GM21526 (cell line): ENCODE data around the gene LRP1B.

Source experiments
- ATAC-seq: cut with Tn5 transposase; IDR thresholded peaks from one replicate; pipeline ENCODE4 v1.9.1; 2021; ENCODE audit warnings: moderate library complexity; ENCODE audit not compliant: unreplicated experiment, low FRiP score

LRP1B gene

DNA sequence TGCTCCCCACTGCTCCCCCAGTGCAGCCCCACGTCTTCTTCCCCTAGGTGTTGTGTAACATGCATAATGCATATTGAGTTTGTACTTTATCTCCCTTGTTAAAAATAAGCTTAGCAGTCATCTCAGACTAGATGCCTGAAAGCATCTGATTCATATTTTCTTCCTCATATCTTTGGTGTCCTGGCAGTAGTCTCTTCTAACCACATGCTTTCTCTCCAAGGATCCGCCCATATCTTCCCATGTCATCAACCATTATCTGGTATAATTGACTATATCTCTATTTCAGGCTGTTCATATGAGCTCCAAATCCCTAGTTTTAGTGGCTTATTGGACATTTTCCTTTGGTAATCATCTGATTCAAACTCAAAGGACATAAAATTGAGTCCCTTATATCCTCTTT, 426.3 kb downstream of the LRP1B start:
- no peak for ATAC-seq

DNA sequence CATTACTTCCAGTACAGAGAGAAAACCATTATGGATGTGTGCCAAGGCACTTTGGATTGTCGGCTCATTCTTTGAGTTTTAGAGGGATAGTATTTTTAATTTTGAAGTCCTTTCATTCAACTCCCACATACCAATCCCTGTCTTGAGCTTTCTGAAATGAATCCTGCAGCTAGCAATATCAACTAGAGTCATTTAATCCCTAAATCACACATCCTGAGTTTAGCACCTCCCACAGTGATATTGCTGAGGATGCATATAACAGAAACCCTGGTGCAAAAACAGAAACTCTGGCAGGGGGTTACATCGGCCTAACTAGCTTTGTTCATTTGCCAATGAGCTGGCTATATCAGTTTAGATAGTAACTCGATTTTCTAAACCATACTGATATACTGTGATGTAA, 427.3 kb downstream of the LRP1B start:
- no peak for ATAC-seq

DNA sequence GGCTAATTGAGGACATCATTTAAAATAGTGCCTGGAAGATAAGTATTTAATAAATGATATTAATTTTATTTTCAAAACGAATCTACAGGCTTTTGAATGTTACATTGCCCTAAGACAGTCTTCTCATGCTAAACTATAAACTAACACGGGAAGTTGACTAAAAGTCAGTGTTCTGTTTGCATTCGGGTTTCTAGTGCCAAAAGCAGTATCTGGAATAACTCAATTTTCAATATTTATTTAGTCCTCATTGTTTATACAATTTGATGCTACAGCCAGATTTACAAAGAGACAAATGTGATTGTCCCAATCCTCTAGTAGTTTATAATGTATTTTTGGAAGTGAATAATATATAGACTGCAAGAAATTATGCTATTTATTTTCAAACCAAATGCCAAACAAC, 429.2 kb downstream of the LRP1B start:
- no peak for ATAC-seq

DNA sequence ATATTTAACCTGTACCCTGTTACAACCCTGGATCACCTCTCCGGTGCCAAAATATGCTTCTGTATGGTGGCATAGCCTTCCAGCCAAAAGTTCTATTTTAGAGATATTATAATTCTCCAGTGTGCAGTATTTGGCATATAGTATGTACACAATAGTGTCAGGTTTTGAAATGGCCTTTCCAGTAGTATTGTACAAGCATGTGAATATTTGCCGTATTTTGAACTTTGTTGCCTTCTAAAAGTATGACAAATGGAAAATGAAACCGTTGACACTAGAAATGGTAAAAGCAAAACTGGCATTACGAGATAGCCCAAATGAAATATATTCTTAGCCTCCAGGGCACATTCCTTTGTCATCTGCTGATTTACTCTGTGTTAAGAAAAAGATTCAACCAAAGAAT, 431.2 kb downstream of the LRP1B start:
- no peak for ATAC-seq

DNA sequence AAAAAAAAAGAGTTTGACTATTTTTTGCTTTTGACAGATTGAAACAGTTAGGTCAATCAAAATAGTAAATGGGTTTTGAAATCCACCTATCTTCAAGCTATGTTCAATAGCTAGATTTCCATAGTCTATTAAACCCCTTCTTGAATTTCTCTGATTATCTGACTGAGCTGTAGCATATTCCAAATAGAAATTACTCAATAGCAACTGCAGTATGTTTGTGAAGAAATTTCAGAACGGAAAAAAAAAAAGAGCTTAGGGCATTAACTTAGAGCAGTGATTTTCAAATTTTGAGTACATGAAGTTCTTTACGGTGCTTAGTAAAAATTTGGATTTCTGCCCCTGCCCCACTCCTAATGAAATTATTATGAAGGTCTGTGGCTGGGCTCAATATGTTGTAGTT, 432.3 kb downstream of the LRP1B start:
- no peak for ATAC-seq

DNA sequence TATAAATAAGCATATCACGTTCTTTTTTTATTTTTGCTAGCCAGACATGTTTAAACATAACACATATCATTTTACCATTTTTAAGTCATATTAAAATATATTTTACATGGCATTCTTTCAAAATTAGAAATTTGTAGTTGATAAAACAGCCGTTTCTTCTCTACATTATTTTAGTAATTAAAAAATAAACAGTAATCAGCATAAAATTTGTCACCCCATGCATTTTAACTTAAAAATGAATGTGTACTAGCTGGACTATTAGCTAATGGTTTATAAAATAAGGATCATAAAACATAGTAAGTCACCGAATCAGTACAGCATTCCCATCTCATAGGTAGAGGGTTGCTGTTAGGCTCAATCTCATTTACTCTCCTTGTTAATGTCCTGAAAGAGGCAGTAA, 433.8 kb downstream of the LRP1B start:
- ATAC-seq: no peak

DNA sequence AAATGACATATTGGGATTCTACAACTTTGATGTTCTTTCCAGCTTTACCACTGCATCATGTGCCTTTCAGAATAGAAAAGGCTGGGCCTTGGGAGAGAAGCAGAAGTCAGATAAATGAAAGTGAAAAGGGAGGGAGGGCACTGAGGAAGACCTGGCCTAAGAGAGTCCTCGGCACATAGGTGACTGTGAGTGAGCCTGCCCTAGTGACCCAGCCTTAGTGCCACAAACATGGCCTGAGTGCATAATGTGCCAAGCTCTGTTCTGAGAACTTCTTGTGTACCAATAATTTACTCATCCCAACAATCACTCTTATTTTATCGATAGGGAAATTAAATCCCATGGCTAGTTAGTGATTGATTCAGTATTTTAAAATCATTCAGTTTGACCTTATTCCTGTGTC, 436.6 kb downstream of the LRP1B start:
- no peak for ATAC-seq

DNA sequence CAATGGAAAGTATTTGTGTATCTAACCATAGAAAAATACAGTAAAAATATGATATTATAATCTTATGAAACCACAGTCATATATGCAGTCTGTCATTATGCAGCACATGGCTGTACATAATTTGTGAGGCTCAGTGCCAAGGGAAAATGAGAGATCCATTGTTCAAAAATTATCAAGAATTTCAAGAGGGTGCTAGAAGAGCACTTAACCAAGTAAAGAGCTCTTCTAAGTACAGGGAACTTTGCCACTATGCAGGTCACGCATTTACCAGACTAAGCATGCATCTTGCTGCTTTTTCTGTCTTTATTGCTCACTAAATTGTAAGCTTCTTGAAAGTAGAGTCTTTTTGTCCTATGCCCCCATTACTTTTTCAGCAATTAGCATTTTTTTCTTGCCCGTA, 438.0 kb downstream of the LRP1B start:
- no peak for ATAC-seq

DNA sequence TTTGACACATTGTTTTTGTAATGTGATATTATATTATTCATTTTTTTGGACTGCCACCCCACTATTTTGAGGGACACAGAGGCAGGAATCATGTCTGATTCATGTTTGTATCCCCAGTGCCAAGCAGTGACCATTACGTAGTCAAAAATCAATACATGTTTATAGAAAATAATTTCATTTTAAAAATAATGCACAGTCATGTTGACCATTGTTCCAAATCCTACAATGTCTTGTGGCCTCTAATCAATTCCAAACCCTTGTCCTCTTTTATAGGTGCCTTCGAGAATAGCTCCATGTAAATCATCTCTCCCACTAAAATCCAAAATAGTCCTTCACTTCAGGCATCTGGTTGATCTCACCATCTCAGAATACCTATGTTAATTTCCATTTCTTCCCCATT, 454.7 kb downstream of the LRP1B start:
- no peak for ATAC-seq

DNA sequence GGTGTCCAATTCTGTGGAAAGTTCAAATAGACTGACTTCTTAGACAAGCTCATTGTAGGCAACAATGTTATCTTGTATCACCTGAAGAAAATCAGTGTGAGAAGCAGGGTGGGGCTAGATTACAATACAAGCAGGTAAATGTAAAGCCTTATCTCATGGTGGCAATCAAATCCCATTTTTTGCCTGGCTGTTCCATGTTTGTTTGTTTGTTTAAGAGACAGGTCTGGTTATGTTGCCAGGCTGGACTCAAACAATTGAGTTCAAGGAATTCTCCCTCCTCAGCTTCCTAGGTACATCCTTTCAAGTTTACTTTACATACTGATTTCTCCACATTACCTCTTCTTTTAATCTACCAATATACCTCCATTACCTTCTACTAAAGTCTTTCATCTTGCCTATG, 464.6 kb downstream of the LRP1B start:
- ATAC-seq: no peak

DNA sequence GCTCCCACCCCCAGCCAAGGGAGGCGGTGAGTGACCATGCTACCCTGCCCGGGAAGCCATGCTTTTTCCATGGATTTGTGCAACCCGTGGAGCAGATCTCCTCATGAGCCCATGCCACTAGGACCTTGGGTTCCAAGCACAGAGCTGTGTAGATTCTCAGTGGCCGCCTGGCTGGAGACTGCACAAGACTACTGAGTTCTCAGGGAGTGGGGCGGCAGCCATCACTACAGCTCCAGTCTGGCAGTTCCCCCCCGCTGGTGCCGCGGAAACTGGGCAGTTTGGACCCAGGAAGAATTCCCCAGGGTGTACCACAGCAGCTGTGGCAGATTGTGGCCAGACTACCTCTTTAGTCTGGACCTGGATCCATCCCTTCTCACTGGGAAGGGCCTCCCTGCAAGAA, 470.6 kb downstream of the LRP1B start:
- no peak for ATAC-seq

DNA sequence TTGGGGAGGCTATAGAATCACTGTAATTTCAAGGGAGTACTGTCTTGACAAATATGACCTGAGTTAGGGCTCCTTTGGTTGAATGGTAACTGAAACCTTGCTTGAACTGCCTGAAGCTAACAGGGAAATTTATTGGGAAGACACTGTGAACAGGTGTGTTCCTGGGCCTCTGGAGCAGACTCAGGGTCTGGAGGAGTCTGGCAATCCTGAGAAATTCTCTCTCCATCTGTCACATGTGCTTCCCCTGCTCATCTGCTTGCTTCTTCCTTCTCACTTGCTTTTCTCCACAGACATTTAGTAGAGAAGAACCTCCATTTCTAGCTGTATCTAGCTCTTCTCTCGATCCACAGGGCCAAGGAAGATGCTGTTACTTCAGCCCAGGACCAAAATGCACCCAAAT, 476.5 kb downstream of the LRP1B start:
- no peak for ATAC-seq

DNA sequence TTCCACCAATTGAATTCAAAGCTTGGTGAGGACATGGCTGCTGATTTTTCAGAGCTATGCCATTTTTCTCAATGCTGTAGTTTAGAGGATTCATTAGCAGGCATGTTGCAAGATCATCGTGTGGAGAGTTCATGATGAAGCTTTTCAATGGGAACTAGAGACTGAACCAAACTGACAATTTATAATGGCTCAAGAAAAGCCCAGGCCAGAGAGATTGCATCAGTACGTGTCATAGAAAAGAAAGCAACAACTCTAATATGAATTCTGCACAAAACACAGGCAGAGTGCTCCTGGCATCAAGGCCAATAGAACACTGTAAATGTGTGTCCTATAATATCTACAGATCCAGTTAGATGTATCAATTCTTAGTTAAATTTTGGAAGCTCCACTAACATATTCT, 477.6 kb downstream of the LRP1B start:
- ATAC-seq: no peak

DNA sequence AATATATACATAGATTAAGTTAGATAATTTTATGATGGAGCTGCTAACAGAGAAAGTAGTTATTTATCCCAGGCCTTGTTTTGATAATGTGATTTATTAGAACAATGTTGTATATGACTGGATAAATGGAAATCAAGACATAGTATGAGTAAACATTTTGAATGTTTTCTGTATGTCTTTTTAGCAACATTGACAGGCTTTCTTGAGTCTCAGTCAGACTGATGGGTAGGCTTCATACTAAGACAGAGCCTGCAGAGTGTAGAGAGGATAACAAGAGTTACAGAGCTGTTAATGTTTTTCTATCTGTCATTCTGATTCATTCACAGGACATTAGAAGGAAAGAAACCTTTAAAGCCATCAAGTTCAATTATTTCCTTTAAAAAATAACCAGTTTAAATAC, 478.5 kb downstream of the LRP1B start:
- no peak for ATAC-seq

DNA sequence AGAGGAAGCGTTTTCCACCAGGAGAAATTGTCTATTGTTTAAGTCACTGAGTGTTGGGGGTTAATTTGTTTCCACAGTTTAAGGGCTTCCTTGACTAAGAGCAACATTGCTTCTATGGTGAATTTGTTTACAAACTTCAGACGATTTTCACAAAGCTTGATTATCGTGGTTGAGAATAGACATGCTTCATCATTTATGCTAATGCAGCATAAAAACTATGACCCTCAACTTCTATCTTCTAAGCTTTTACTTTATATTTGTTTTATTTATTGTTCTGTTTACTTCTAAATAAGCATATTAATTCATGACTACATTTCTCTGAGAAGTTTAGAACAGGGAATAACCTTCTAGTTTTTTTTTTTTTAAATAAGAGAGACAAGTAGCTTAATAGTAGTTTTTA, 483.5 kb downstream of the LRP1B start:
- no peak for ATAC-seq

DNA sequence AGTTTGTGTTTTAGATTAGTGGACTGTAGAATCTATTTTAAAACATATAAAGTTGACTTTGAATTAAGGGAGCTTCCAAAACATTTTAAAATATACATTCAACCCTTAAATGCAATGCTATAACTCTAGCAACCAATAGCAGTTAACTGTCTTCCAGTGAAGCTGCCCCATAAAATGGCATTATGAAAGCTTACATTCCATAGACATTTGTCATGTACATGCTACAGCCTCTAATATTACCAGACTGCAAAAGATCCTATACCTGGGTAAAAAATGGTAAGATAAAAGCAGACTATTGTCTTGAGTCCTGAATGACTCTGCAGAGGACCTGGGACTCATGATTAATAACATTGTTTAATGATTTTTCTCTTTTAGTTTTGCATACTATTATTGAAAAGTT, 489.4 kb downstream of the LRP1B start:
- no peak for ATAC-seq

DNA sequence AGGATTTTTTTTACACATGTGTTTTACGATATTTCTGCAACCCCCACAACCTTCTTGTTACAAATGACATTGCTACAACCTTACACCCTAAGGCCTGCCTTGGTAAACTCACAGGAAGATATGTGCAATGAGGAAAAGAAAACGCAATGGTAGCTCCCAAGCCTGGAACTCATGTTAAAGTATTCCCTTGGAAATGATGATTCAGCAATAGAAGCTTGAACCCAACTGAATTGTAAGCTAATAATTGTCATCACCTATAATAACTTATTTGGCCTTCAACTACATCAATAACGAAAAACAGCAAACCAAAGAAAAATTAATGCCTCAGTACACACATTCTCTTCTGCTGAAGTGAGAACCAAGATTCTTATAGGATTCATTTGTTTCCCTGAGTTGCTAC, 491.0 kb downstream of the LRP1B start:
- no peak for ATAC-seq

DNA sequence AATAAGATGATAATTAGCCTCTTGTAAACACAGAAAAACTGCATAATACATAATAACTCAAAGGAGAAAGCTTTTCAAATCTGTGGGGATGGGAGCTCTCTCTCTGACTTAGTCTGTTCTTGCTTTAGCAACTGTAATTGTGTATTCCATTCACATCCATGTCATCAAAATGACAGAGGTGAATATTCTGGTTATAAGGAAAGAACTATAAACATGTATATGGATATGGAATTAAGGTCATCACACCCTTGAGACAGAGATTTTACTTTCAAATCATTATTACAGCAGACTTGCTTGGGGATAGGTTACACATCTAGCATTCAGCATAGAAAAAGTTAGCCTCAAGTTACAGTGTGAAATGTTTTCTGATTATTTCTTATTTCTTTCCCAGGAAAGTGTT, 497.7 kb downstream of the LRP1B start:
- ATAC-seq: no peak

DNA sequence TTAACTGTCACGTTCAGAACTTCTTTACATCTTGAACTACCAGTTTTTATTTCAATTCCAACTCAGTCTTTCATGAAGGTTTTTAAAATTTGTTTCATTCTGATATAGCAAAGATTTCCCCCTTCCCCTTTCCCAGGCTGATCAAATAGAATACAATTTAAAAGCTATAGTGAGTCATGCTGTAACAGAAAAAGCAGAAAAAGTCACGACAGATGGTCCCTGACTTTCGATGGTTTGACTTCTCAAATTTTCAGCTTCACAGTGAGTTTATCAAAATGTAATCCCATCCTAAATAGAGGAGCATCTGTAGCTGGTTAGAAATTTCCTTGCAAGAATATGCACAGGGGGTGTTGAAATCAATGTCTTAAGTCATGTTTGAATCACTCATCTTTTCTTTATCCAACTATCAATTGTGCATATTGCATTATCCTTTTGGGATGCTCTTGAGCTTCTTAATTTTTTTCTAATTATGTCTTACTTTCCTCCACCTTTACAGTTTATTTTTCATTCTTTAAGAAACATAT, 500.3 kb downstream of the LRP1B start:
- ATAC-seq: no peak

DNA sequence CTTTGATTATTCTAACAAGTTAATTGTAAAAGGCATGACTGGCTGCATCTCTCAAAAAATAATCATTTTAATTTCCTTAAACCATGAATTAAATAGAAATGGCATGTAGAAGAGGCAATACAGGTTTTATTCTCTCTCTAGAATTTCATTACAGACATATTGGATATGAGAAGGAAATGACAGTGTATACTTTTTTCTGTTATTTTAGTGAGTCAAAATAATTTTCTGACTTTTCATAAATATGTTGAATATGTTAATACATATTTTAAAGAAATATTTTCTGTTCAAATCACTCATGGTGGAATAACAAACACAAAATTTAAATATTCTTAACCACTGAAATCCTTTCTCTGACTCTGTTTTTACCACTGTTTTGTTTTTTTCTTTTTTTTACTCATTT, 510.4 kb downstream of the LRP1B start:
- ATAC-seq: no peak

DNA sequence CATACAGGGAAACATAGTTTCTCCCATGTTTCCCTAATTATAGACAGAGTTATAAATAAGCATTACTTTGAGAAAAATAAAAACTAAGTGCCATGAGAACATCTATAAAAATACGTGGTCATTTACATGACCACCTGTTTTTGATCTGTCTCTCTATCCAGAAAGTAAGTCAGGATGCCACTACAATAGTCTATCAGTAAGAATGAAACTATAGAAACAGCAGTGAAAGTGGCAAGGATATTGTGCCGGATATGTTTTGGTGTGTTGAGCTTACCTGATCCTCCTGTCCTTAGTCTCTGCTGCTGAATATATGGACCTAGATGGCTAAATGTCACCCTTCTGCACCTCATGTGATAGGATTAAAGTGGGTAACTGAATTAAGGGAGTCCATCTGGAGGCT, 512.4 kb downstream of the LRP1B start:
- ATAC-seq: no peak

DNA sequence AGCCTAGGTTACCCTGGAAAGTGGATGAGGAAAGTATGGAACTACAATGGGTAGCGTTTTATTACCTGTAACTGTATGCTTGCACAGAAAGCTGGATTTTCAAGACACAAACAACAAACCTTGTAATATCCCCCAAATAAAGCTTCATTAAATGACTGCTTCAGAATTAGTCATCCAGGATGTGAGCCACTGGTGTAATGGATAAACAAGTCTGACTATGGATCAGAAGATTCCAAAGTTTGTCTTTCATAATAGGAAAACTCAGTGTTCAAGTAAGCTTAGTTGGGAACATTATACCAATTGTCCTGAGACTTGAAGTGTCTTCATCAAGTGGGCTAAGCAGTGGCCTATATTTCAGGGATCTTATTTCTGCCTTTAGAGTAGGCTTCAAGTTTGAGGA, 518.8 kb downstream of the LRP1B start:
- ATAC-seq: no peak

DNA sequence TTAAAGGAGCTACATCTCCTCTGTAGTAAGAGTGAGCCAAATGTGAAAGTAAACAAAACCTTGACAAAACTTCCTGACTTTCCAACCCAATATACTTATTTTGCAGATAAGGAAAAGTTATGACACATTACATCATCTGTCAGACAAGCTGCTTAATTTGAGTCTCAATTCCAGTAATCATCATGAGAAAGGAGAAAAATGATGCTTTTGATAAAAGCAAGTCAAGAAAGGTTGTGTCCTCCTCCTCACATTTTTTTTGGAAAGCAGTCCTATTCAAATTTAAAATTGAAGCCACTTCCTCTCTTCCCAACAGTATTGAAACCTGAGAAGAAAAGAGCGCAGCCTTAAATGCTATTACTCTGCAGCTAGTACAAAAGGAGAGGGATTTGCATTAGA, 519.6 kb downstream of the LRP1B start:
- no peak for ATAC-seq
